ENCODE data around the gene ARNT2. TPM values are rescaled to one million over a fixed set of nuclear protein-coding genes. Genes with fewer than 3 reads are reported as not detected.

ARNT2 gene
- polyA plus RNA-seq, 1 of the 3 experiments (the other 2 are of a cell fraction): 17.0 TPM

GRCh38 chr15:80620141-80620540 lies 216.0 kb downstream of the ARNT2 start:
- Histone ChIP-seq H3K79me2 (ENCODE audit: insufficient read depth) (no peaks in the 10 kb centered on the region), H3K9ac (no peak overlapping the region), H3K4me1 (ENCODE audit: control insufficient read depth in 1 of 2, insufficient read depth in 2 of 2, low read depth in 1 of 2, low read length in 1 of 2) (peaks cover 12 to 26% of the 10 kb centered on the region in 2 experiments; a peak in 3 of 4 replicates), H3K27ac (ENCODE audit: low read depth in 2 of 2, low read length in 1 of 2) (no peak overlapping the region), H4K20me1 (ENCODE audit: insufficient read depth) (no peaks in the 10 kb centered on the region), H3K4me3 (ENCODE audit: low read depth in 2 of 2, low read length in 1 of 2) (no peak overlapping the region), H3K27me3 (ENCODE audit: insufficient read depth) (no peaks in the 10 kb centered on the region), H3K36me3 (replicated peaks in 1 of 2; ENCODE audit: control insufficient read depth in 1 of 2, insufficient read depth in 2 of 2, low read length in 1 of 2) (no peaks in the 10 kb centered on the region), H3F3A (replicated peaks; ENCODE audit: insufficient read depth) (no peaks in the 10 kb centered on the region), H2AFZ (ENCODE audit: low read depth) (no peak overlapping the region), H3K9me2 (no peaks in the 10 kb centered on the region), H3K4me2 (no peak overlapping the region), H3K9me3 (peaks cover 4% of the 10 kb centered on the region; the same call in 1 of the 2 replicates)
- CTCF ChIA-PET: interaction anchor here (1.1 to 4.9 kb wide), 10 partner anchors 9 to 160 kb away, joined by 3 to 31 read pairs (median 5); partner anchors contain the start of gene CEMIP
- no peak for DNase-seq
- POLR2A ChIA-PET: no interaction called here
- WGBS (ENCODE audit: low lambda C conversion rate): 87% methylated on average over 3 of the region's 3 CpGs
- TF ChIP-seq CTCF (IDR thresholded peaks at IDR 0.05) (no peak), POLR2AphosphoS5 (IDR thresholded peaks at IDR 0.05; ENCODE audit: low read depth, low read length) (no peak)

GRCh38 chr15:80620931-80621330 lies 216.7 kb downstream of the ARNT2 start:
- Histone ChIP-seq H3K4me1 (ENCODE audit: control insufficient read depth in 1 of 2, insufficient read depth in 2 of 2, low read depth in 1 of 2, low read length in 1 of 2) (peaks cover 6 to 19% of the 10 kb centered on the region in 2 experiments; a peak in 3 of 4 replicates), H3K9me3 (peaks cover 4% of the 10 kb centered on the region; the same call in 1 of the 2 replicates), H3K79me2 (ENCODE audit: insufficient read depth) (no peaks in the 10 kb centered on the region), H3K9ac (no peak overlapping the region), H3F3A (replicated peaks; ENCODE audit: insufficient read depth) (no peaks in the 10 kb centered on the region), H2AFZ (ENCODE audit: low read depth) (no peak overlapping the region), H3K27me3 (ENCODE audit: insufficient read depth) (no peaks in the 10 kb centered on the region), H3K4me2 (no peak overlapping the region), H3K36me3 (replicated peaks in 1 of 2; ENCODE audit: control insufficient read depth in 1 of 2, insufficient read depth in 2 of 2, low read length in 1 of 2) (no peaks in the 10 kb centered on the region), H3K27ac (ENCODE audit: low read depth in 2 of 2, low read length in 1 of 2) (no peak overlapping the region), H3K4me3 (ENCODE audit: low read depth in 2 of 2, low read length in 1 of 2) (no peak overlapping the region), H3K9me2 (no peaks in the 10 kb centered on the region), H4K20me1 (ENCODE audit: insufficient read depth) (no peaks in the 10 kb centered on the region)
- no peak for TF ChIP-seq SMC3 (IDR thresholded peaks at IDR 0.05; ENCODE audit: low read depth, low read length)
- no peak for TF ChIP-seq TAF1 (IDR thresholded peaks at IDR 0.05; ENCODE audit: borderline replicate concordance, low read depth, low read length)
- TF ChIP-seq USF1 (IDR thresholded peaks at IDR 0.05; ENCODE audit: borderline replicate concordance, low read depth): no peak
- no peak for TF ChIP-seq MEF2A (IDR thresholded peaks at IDR 0.05; ENCODE audit: borderline replicate concordance, low read depth)
- TF ChIP-seq NRF1 (IDR thresholded peaks at IDR 0.05; ENCODE audit: low read depth, low read length): no peak
- TF ChIP-seq USF2 (IDR thresholded peaks at IDR 0.05; ENCODE audit: borderline replicate concordance, low read depth, low read length): no peak
- TF ChIP-seq NFIC (IDR thresholded peaks at IDR 0.05; ENCODE audit: borderline replicate concordance): no peak
- no peak for TF ChIP-seq FOXJ3 (CRISPR knock-in tag; IDR thresholded peaks at IDR 0.05)
- no peak for TF ChIP-seq TCF12 (IDR thresholded peaks at IDR 0.05)
- no peak for TF ChIP-seq GATA2 (CRISPR knock-in tag; IDR thresholded peaks at IDR 0.05)
- TF ChIP-seq JUND (IDR thresholded peaks at IDR 0.05): no peak
- ChIA-PET CTCF (interaction anchor here (1.3 to 4.9 kb wide), 4 partner anchors 14 to 159 kb away, joined by 4 to 31 read pairs (median 12); partner anchors contain the start of gene CEMIP), POLR2A (interaction anchor here (0.6 kb wide), 1 partner anchor 1950 kb away, joined by 3 read pairs; no protein-coding TSS in a partner anchor)
- DNase-seq: no peak
- WGBS (ENCODE audit: low lambda C conversion rate): 76% methylated on average over 5 of the region's 5 CpGs
